ENCODE results near the gene ZBTB44. TPM values are rescaled to one million over a fixed set of nuclear protein-coding genes. Genes with fewer than 3 reads are reported as not detected.

ZBTB44 gene
- total and polyA plus RNA-seq, 11 donors = 9.7 to 56.3 (median 37.2) TPM

DNA sequence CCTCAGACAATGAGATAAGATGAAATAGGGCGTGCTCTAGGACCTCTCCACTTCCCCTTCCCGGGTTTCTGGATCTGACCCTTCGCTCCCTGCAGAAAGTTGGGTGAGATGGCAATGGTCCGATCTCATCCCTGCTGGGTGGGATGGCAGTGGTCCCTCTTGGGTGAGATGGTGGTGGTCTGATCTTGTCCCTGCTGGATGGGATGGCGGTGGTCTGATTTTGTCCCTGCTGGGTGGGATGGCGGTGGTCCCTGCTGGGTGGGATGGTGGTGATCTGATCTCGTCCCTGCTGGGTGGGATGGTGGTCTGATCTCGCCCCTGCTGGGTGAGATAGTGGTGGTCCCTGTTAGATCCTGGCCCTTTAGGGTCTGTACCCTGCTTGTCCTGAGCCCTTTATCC is 133.8 kb downstream of the ZBTB44 start:
- TF ChIP-seq POLR2A (IDR thresholded peaks at IDR 0.05) = no peak
- H3K27ac ChIP-seq = peak overlapping the region in 11 of 12 donors; percentile 43 to 87 (median 77)
- WGBS, 4 donors = 69 to 82% (median 81%) methylated on average over 4 to 8 of the region's 8 CpGs

DNA sequence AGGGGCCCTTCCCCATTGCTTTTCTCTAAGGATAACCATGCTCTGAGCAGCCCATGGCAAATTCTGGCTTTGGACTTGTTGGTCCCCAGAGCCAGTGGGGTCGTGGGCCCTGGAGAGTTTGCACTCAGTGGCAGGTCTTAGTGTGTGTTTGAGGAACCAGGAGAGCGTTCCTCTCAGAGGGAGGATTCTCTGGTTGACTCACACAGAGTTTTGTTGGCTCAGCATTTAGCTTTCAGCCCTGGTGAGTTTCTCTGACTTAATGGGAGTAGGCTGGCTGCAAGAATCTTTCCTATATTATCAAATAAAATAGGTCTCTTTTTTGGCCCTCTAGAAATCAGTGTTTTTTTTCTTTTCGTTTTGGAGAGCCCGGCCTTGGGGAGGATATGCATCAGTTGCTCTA is 134.2 kb downstream of the ZBTB44 start:
- ATAC-seq = peak in 1 of 4 donors; percentile 1
- peaks cover 4 to 50% (median 33%) of the 10 kb centered on the region in 12 donors for H3K4me1 ChIP-seq
- intact Hi-C loops (cut with DNase I) = no loop called here
- H3K36me3 ChIP-seq = no peaks in the 10 kb centered on the region
- TF ChIP-seq POLR2A (IDR thresholded peaks at IDR 0.05) = no peak
- TF ChIP-seq, protein P1, sequence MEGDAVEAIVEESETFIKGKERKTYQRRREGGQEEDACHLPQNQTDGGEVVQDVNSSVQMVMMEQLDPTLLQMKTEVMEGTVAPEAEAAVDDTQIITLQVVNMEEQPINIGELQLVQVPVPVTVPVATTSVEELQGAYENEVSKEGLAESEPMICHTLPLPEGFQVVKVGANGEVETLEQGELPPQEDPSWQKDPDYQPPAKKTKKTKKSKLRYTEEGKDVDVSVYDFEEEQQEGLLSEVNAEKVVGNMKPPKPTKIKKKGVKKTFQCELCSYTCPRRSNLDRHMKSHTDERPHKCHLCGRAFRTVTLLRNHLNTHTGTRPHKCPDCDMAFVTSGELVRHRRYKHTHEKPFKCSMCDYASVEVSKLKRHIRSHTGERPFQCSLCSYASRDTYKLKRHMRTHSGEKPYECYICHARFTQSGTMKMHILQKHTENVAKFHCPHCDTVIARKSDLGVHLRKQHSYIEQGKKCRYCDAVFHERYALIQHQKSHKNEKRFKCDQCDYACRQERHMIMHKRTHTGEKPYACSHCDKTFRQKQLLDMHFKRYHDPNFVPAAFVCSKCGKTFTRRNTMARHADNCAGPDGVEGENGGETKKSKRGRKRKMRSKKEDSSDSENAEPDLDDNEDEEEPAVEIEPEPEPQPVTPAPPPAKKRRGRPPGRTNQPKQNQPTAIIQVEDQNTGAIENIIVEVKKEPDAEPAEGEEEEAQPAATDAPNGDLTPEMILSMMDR (IDR thresholded peaks at IDR 0.05) = no peak
- peak overlapping the region in 10 of 12 donors; percentile 6 to 82 (median 62) for H3K27ac ChIP-seq
- no peak for DNase-seq
- peaks cover 0 to 3% (median 0%) of the 10 kb centered on the region in 12 donors for H3K9me3 ChIP-seq
- 62 to 70% (median 68%) methylated on average over 4 of the region's 4 CpGs for WGBS, 4 donors
- H3K4me3 ChIP-seq = no peak overlapping the region
- H3K27me3 ChIP-seq = no peaks in the 10 kb centered on the region

More for the DNA sequence above, 133.8 kb downstream of the ZBTB44 start:
- Histone ChIP-seq H3K36me3 (no peaks in the 10 kb centered on the region), H3K4me1 (peaks cover 4 to 50% (median 33%) of the 10 kb centered on the region in 12 donors), H3K27me3 (no peaks in the 10 kb centered on the region), H3K9me3 (no peaks in the 10 kb centered on the region), H3K4me3 (no peak overlapping the region)
- peak in 1 of 4 donors; percentile 8 for ATAC-seq
- intact Hi-C loops (cut with DNase I) = no loop called here
- no peak for DNase-seq

- no peaks in the 10 kb centered on the region for H3K27me3 ChIP-seq
- no peak overlapping the region for H3K4me3 ChIP-seq
- TF ChIP-seq, protein P1 (IDR thresholded peaks at IDR 0.05) = no peak
- TF ChIP-seq POLR2A (IDR thresholded peaks at IDR 0.05) = no peak
- intact Hi-C loops (cut with DNase I) = no loop called here
- peak in 3 of 4 donors; percentile 1 to 14 (median 8) for ATAC-seq
- WGBS, 4 donors = 37 to 65% (median 48%) methylated on average over 16 to 21 of the region's 21 CpGs
- peaks cover 4 to 50% (median 33%) of the 10 kb centered on the region in 12 donors for H3K4me1 ChIP-seq
- no peaks in the 10 kb centered on the region for H3K36me3 ChIP-seq
- DNase-seq = peak in 2 of 5 donors; percentile 38 to 43
- H3K27ac ChIP-seq = peak overlapping the region in 10 of 12 donors; percentile 12 to 77 (median 58)
- peaks cover 0 to 11% (median 0%) of the 10 kb centered on the region in 12 donors for H3K9me3 ChIP-seq
Measured at GRCh38 chr11:130179396-130180306, 135.1 kb downstream of the ZBTB44 start.

- intact Hi-C loops (cut with DNase I) = no loop called here
- Histone ChIP-seq H3K4me1 (peaks cover 4 to 50% (median 33%) of the 10 kb centered on the region in 12 donors), H3K36me3 (no peaks in the 10 kb centered on the region), H3K9me3 (peaks cover 0 to 13% (median 0%) of the 10 kb centered on the region in 12 donors), H3K27ac (peak overlapping the region in 9 of 12 donors; percentile 10 to 67 (median 51)), H3K27me3 (no peaks in the 10 kb centered on the region), H3K4me3 (no peak overlapping the region)
- TF ChIP-seq, protein P1 (IDR thresholded peaks at IDR 0.05) = no peak
- no peak for TF ChIP-seq POLR2A (IDR thresholded peaks at IDR 0.05)
- 46 to 60% (median 49%) methylated on average over 12 to 16 of the region's 16 CpGs for WGBS, 4 donors
- DNase-seq (peak in 4 of 5 donors; percentile 44 to 57 (median 50)), ATAC-seq (peak in 3 of 4 donors; percentile 3 to 29 (median 25))
Measured at GRCh38 chr11:130178441-130179339, 136.0 kb downstream of the ZBTB44 start.
